HG03039 (cell line): ENCODE measurements around the gene AOAH.
"Not testable (repeated sequence)": the region's sequence is repeated elsewhere in the genome, so short reads cannot be mapped to it uniquely, and the experiment has no call there.

ENCODE experiments used
- ATAC-seq: cut with Tn5 transposase; IDR thresholded peaks from one replicate; pipeline ENCODE4 v1.9.1; 2021; ENCODE audit warnings: mild to moderate bottlenecking, moderate library complexity; ENCODE audit not compliant: unreplicated experiment

Gene AOAH

GRCh38 chr7:36514289-36515243 lies 209.7 kb downstream of the AOAH start:
- ATAC-seq, result no peak

GRCh38 chr7:36513393-36513792 lies 210.9 kb downstream of the AOAH start:
- ATAC-seq, result no peak

- ATAC-seq, result no peak
Observed at GRCh38 chr7:36512616-36513015, 211.7 kb downstream of the AOAH start.

- ATAC-seq, result no peak
Observed at GRCh38 chr7:36509962-36510361, 214.3 kb downstream of the AOAH start.

GRCh38 chr7:36507475-36508440 lies 216.5 kb downstream of the AOAH start:
- no peak for ATAC-seq

GRCh38 chr7:36506820-36507219 lies 217.5 kb downstream of the AOAH start:
- ATAC-seq, result no peak

- no peak for ATAC-seq
Observed at GRCh38 chr7:36506130-36506798, 218.0 kb downstream of the AOAH start.

- not testable (repeated sequence) for ATAC-seq
Observed at GRCh38 chr7:36504617-36505016, 219.7 kb downstream of the AOAH start.

- not testable (repeated sequence) for ATAC-seq
Observed at GRCh38 chr7:36504216-36504615, 220.1 kb downstream of the AOAH start.

GRCh38 chr7:36497775-36498174 lies 226.5 kb downstream of the AOAH start:
- no peak for ATAC-seq

- ATAC-seq, result not testable (repeated sequence)
Observed at GRCh38 chr7:36497176-36497575, 227.1 kb downstream of the AOAH start.

- ATAC-seq, result no peak
Observed at GRCh38 chr7:36496576-36496975, 227.7 kb downstream of the AOAH start.

- no peak for ATAC-seq
Observed at GRCh38 chr7:36491317-36491716, 233.0 kb downstream of the AOAH start.

GRCh38 chr7:36490419-36490830 lies 233.9 kb downstream of the AOAH start:
- ATAC-seq, result no peak

GRCh38 chr7:36488672-36489071 lies 235.6 kb downstream of the AOAH start:
- ATAC-seq, result not testable (repeated sequence)

GRCh38 chr7:36487756-36488336 lies 236.4 kb downstream of the AOAH start:
- ATAC-seq, result no peak

GRCh38 chr7:36486336-36486735 lies 238.0 kb downstream of the AOAH start:
- ATAC-seq, result no peak

- ATAC-seq, result no peak
Observed at GRCh38 chr7:36484265-36484664, 240.0 kb downstream of the AOAH start.

- ATAC-seq, result not testable (repeated sequence)
Observed at GRCh38 chr7:36483853-36484252, 240.4 kb downstream of the AOAH start.

GRCh38 chr7:36478745-36479144 lies 245.5 kb downstream of the AOAH start:
- ATAC-seq, result no peak
